Right lobe of liver (tissue), 6 donors: Measurements from ENCODE around the gene P2RY12. TPM values are rescaled to one million over a fixed set of nuclear protein-coding genes. Genes with fewer than 3 reads are reported as not detected.
A peak's percentile ranks its signal among the peaks of the same experiment; 100 is the strongest.
"Not testable (repeated sequence)": the region's sequence is repeated elsewhere in the genome, so short reads cannot be mapped to it uniquely, and the experiment has no call there.

Source experiments
- ATAC-seq, 4 donors: fragments of 200-7000 bp; cut with Tn5 transposase; one replicate each; pipeline ENCODE4 v1.9.1; 2020; ENCODE audit warnings: mild to moderate bottlenecking in 4 of 4, moderate library complexity in 4 of 4
- DNase-seq, 3 donors: peaks; one replicate each; pipeline ENCODE4 v3.0.0-alpha.2; 2020
- H3K27ac ChIP-seq, 3 donors: fragments of 200-600 bp; one replicate each; pipeline ENCODE4 v1.8.0; 2022
- H3K27me3 ChIP-seq, 2 donors: fragments of 200-600 bp; one replicate each; pipeline ENCODE4 v1.8.0; 2022
- H3K36me3 ChIP-seq, 4 donors: fragments of 200-600 bp; sonication (generic) in 1 of 4; one replicate each; pipeline versions ENCODE4 v1.5.1 to v1.8.0; 2017 to 2022; ENCODE audit warnings: control low read depth in 1 of 4
- H3K4me1 ChIP-seq, 4 donors: fragments of 200-600 bp; sonication (generic) in 1 of 4; one replicate each; pipeline versions ENCODE4 v1.5.1 to v1.8.0; 2017 to 2022; ENCODE audit warnings: control low read depth in 1 of 4
- H3K4me3 ChIP-seq, 3 donors: fragments of 200-600 bp; one replicate each; pipeline ENCODE4 v1.8.0; 2022
- H3K9me3 ChIP-seq, 4 donors: fragments of 200-600 bp; sonication (generic) in 1 of 4; one replicate each; pipeline versions ENCODE4 v1.5.1 to v1.8.0; 2017 to 2022; ENCODE audit warnings: control low read depth in 1 of 4
- CTCF ChIP-seq, 4 donors: fragments of 200-600 bp in 3 of 4; fragments of 450-650 bp in 1 of 4; IDR thresholded peaks; one replicate each; pipeline versions ENCODE4 v1.5.1 to v1.8.0; 2016 to 2022; ENCODE audit warnings: antibody characterized with exemption in 4 of 4, mild to moderate bottlenecking in 2 of 4
- POLR2A ChIP-seq: fragments of 450-650 bp; IDR thresholded peaks from one replicate; pipeline ENCODE4 v1.6.1; 2017; ENCODE audit warnings: antibody characterized with exemption, mild to moderate bottlenecking
- WGBS: methylation state at CpG from one replicate; pipeline ENCODE4 v1.1.6; 2018; ENCODE audit warnings: low coverage, low lambda C conversion rate; ENCODE audit not compliant: insufficient coverage; ENCODE audit errors: missing lambda C conversion rate; 5-methylcytosine and 5-hydroxymethylcytosine counted together
- intact Hi-C, 2 donors: fragments of 100-400 bp; cut with DNase I; formaldehyde crosslinking; loops; one replicate each; pipeline versions ENCODE4 v1.11.2 to v1.14.1; 2022
- total RNA-seq, 6 experiments: library from RNA; depleted of rRNA in 2 of 6; stranded (reverse); fragments of >200 nt in 2 of 6; fragmentation: NEBNext Ultra II Directional in 3 of 6; extraction: Animal tissue kit (Norgen Biotek cat#: 25700) in 3 of 6; gene quantifications; one replicate each; pipeline versions ENCODE4 v1.1.0 to v1.2.4, GENCODE V29; 2016 to 2023
- donor health status: DM: no; HTN: yes; CAD: no.
- donor health status: DM: no; HTN: no; CAD: no.
- donor health status: DM: no; HTN: no; CAD: no.
- donor health status: DM: no; HTN: yes; CAD: no.
- donor health status: DM: no; HTN: yes; CAD: no.

P2RY12 gene
- total RNA-seq, 6 experiments from 2014 or later, result 0.42 to 1.8 (median 1.2) TPM

GRCh38 chr3:151393146-151393830 lies 8.7 kb upstream of the P2RY12 start:
- intact Hi-C loops, result no loop called here
- no peaks in the 10 kb centered on the region for H3K36me3 ChIP-seq
- H3K27ac ChIP-seq, result no peak overlapping the region
- DNase-seq, result no peak
- no peaks in the 10 kb centered on the region for H3K27me3 ChIP-seq
- H3K4me3 ChIP-seq, result no peak overlapping the region
- H3K4me1 ChIP-seq, result no peaks in the 10 kb centered on the region
- no peak for TF ChIP-seq POLR2A
- TF ChIP-seq CTCF (IDR thresholded peaks at IDR 0.05), result no peak
- no peak for ATAC-seq
- H3K9me3 ChIP-seq, result no peaks in the 10 kb centered on the region
- 39% methylated on average over 3 of the region's 3 CpGs for WGBS

GRCh38 chr3:151392191-151392590 lies 7.6 kb upstream of the P2RY12 start:
- intact Hi-C loops, H3K9me3 ChIP-seq, ATAC-seq, H3K27me3 ChIP-seq, H3K36me3 ChIP-seq, DNase-seq, H3K4me1 ChIP-seq, H3K4me3 ChIP-seq, H3K27ac ChIP-seq: not testable (repeated sequence)
- 86% methylated on average over 2 of the region's 3 CpGs for WGBS

GRCh38 chr3:151391720-151392119 lies 7.2 kb upstream of the P2RY12 start:
- H3K27ac ChIP-seq, result no peak overlapping the region
- 57% methylated on average over 2 of the region's 2 CpGs for WGBS
- no peak overlapping the region for H3K4me3 ChIP-seq
- H3K4me1 ChIP-seq, result no peaks in the 10 kb centered on the region
- TF ChIP-seq CTCF (IDR thresholded peaks at IDR 0.05), result no peak
- no peak for TF ChIP-seq POLR2A
- intact Hi-C loops, result no loop called here
- ATAC-seq (no peak), DNase-seq (no peak)
- H3K36me3 ChIP-seq, result no peaks in the 10 kb centered on the region
- H3K9me3 ChIP-seq, result no peaks in the 10 kb centered on the region
- no peaks in the 10 kb centered on the region for H3K27me3 ChIP-seq

GRCh38 chr3:151387842-151388241 lies 3.3 kb upstream of the P2RY12 start:
- no peak overlapping the region for H3K4me3 ChIP-seq
- intact Hi-C loops, result no loop called here
- no peaks in the 10 kb centered on the region for H3K36me3 ChIP-seq
- H3K27me3 ChIP-seq, result no peaks in the 10 kb centered on the region
- peak; percentile 19 to 23 (median 23) for ATAC-seq
- 74% methylated on average over 4 of the region's 9 CpGs for WGBS
- TF ChIP-seq CTCF (IDR thresholded peaks at IDR 0.05) (no peak), POLR2A (no peak)
- no peaks in the 10 kb centered on the region for H3K4me1 ChIP-seq
- no peaks in the 10 kb centered on the region for H3K9me3 ChIP-seq
- peak in 1 of 3 donors; percentile 50 for DNase-seq
- no peak overlapping the region for H3K27ac ChIP-seq

- H3K4me1 ChIP-seq, result no peaks in the 10 kb centered on the region
- ATAC-seq, result peak in 3 of 4 donors; percentile 10 to 28 (median 13)
- no peaks in the 10 kb centered on the region for H3K9me3 ChIP-seq
- DNase-seq, result no peak
- WGBS, result 69% methylated on average over 5 of the region's 5 CpGs
- no peaks in the 10 kb centered on the region for H3K27me3 ChIP-seq
- TF ChIP-seq POLR2A (no peak), CTCF (IDR thresholded peaks at IDR 0.05) (no peak)
- intact Hi-C loops, result no loop called here
- H3K36me3 ChIP-seq, result no peaks in the 10 kb centered on the region
- no peak overlapping the region for H3K27ac ChIP-seq
- H3K4me3 ChIP-seq, result no peak overlapping the region
Measured at GRCh38 chr3:151387432-151387831, 2.9 kb upstream of the P2RY12 start.
